Embryonic facial prominence (tissue), 1 donor: ENCODE data around the gene NPY4R.
"Not testable (repeated sequence)": the region's sequence is repeated elsewhere in the genome, so short reads cannot be mapped to it uniquely, and the experiment has no call there.

Experiments
- DNase-seq: peaks from one replicate; pipeline ENCODE4 v3.0.0-alpha.2; 2016; ENCODE audit errors: extremely low spot score

The NPY4R gene

GRCh38 chr10:46465765-46466164 lies at the start of gene NPY4R:
Gene NPY4R, minus strand, starts transcription at chr10:46465958. Its CDS starts 3,323 bp downstream, at chr10:46462635.
- not testable (repeated sequence) for DNase-seq

GRCh38 chr10:46515366-46515765 lies 49.6 kb upstream of the NPY4R start:
- no peak for DNase-seq

- no peak for DNase-seq
Observed at GRCh38 chr10:46514899-46515298, 49.1 kb upstream of the NPY4R start.

- no peak for DNase-seq
Observed at GRCh38 chr10:46514431-46514861, 48.7 kb upstream of the NPY4R start.

GRCh38 chr10:46513333-46513732 lies 47.6 kb upstream of the NPY4R start:
- not testable (repeated sequence) for DNase-seq

- not testable (repeated sequence) for DNase-seq
Observed at GRCh38 chr10:46512725-46513124, 47.0 kb upstream of the NPY4R start.

- DNase-seq, result not testable (repeated sequence)
Observed at GRCh38 chr10:46512002-46512401, 46.2 kb upstream of the NPY4R start.

GRCh38 chr10:46499990-46500389 lies 34.2 kb upstream of the NPY4R start:
- DNase-seq, result not testable (repeated sequence)

GRCh38 chr10:46498985-46499703 lies 33.4 kb upstream of the NPY4R start:
- DNase-seq, result not testable (repeated sequence)

- DNase-seq, result not testable (repeated sequence)
Observed at GRCh38 chr10:46497878-46498277, 32.1 kb upstream of the NPY4R start.

GRCh38 chr10:46497401-46497800 lies 31.6 kb upstream of the NPY4R start:
- DNase-seq, result not testable (repeated sequence)

- not testable (repeated sequence) for DNase-seq
Observed at GRCh38 chr10:46491364-46492114, 25.8 kb upstream of the NPY4R start.

GRCh38 chr10:46490285-46490684 lies 24.5 kb upstream of the NPY4R start:
- DNase-seq, result not testable (repeated sequence)

- DNase-seq, result not testable (repeated sequence)
Observed at GRCh38 chr10:46486459-46486858, 20.7 kb upstream of the NPY4R start.

- not testable (repeated sequence) for DNase-seq
Observed at GRCh38 chr10:46474746-46475320, 9.1 kb upstream of the NPY4R start.

GRCh38 chr10:46473758-46474157 lies 8.0 kb upstream of the NPY4R start:
- not testable (repeated sequence) for DNase-seq

GRCh38 chr10:46470134-46470533 lies 4.4 kb upstream of the NPY4R start:
- not testable (repeated sequence) for DNase-seq

GRCh38 chr10:46468119-46468809 lies 2.5 kb upstream of the NPY4R start:
- not testable (repeated sequence) for DNase-seq

- not testable (repeated sequence) for DNase-seq
Observed at GRCh38 chr10:46463608-46464007, 2.1 kb downstream of the NPY4R start.

GRCh38 chr10:46462276-46462675 lies 3.5 kb downstream of the NPY4R start:
- DNase-seq, result not testable (repeated sequence)

- not testable (repeated sequence) for DNase-seq
Observed at GRCh38 chr10:46459579-46459978, 6.2 kb downstream of the NPY4R start.

- not testable (repeated sequence) for DNase-seq
Observed at GRCh38 chr10:46457071-46457470, 8.7 kb downstream of the NPY4R start.
